Muscle of leg (tissue), 16 donors: ENCODE results near the gene PIN4. TPM values are rescaled to one million over a fixed set of nuclear protein-coding genes. Genes with fewer than 3 reads are reported as not detected.

Source experiments
- DNase-seq: peaks from one replicate; pipeline ENCODE4 v3.0.0; 2013
- H3K27ac ChIP-seq: one replicate; pipeline ENCODE4 v1.5.1; 2013; ENCODE audit warnings: mild to moderate bottlenecking, low read length, control low read depth
- H3K27me3 ChIP-seq: one replicate; pipeline ENCODE4 v1.6.1; 2013; ENCODE audit warnings: low read length; ENCODE audit not compliant: control insufficient read depth, insufficient read depth
- H3K36me3 ChIP-seq: one replicate; pipeline ENCODE4 v1.6.1; 2013; ENCODE audit warnings: low read length; ENCODE audit not compliant: control insufficient read depth, insufficient read depth
- H3K4me1 ChIP-seq: one replicate; pipeline ENCODE4 v1.6.1; 2013; ENCODE audit warnings: low read length; ENCODE audit not compliant: control insufficient read depth, insufficient read depth
- H3K4me3 ChIP-seq: one replicate; pipeline ENCODE4 v1.5.1; 2013; ENCODE audit warnings: low read length, control low read depth
- H3K9me3 ChIP-seq: replicated peaks from 2 replicates; pipeline ENCODE4 v1.6.1; 2013; ENCODE audit warnings: low read depth, low read length; ENCODE audit not compliant: control insufficient read depth
- WGBS: methylation state at CpG from one replicate; pipeline ENCODE4 v1.1.5; 2013; ENCODE audit warnings: missing lambda C conversion rate; ENCODE audit not compliant: insufficient coverage; 5-methylcytosine and 5-hydroxymethylcytosine counted together
- long read RNA-seq, 11 donors: transcript quantifications; one replicate each; lab custom pipeline, GENCODE V29; 2026
- polyA plus RNA-seq, 8 donors: library from polyadenylated mRNA; unstranded; fragments of 120-200 nt; gene quantifications; one replicate each; pipeline versions ENCODE4 v1.2.1 to v1.2.3, GENCODE V29; 2013; ENCODE audit warnings: inconsistent platforms in 1 of 8, low replicate concordance in 1 of 8; ENCODE audit not compliant: insufficient read length in 8 of 8, insufficient read depth in 1 of 8
- total RNA-seq: library from RNA; stranded (reverse); fragments of 120-200 nt; gene quantifications from one replicate; pipeline ENCODE4 v1.2.4, GENCODE V29; 2013

PIN4 gene
- total RNA-seq (19.6 TPM), polyA plus RNA-seq (10 to 100 TPM; 25.1 to 40.0 (median 34.2) TPM)
- long read RNA-seq, donor 1, transcript PIN4-203 (4 exons, 1,321 nt): major isoform, 15 of 15 reads
- long read RNA-seq, donor 1, partial matches to known transcripts: 0 of 15 reads
- long read RNA-seq, donor 1, other reads (novel, unspliced or antisense): 0 of 15 reads
- long read RNA-seq, donor 2, transcript PIN4-203 (4 exons, 1,321 nt): major isoform, 7 of 8 reads
- long read RNA-seq, donor 2, partial matches to known transcripts: 0 of 8 reads
- long read RNA-seq, donor 2, other reads (novel, unspliced or antisense): 0 of 8 reads
- long read RNA-seq, donor 3, transcript PIN4-203 (4 exons, 1,321 nt): major isoform, 21 of 22 reads
- long read RNA-seq, donor 3, partial matches to known transcripts: 0 of 22 reads
- long read RNA-seq, donor 3, other reads (novel, unspliced or antisense): 0 of 22 reads
- long read RNA-seq, donor 4, transcript PIN4-203 (4 exons, 1,321 nt): major isoform, 26 of 28 reads
- long read RNA-seq, donor 4, partial matches to known transcripts: 0 of 28 reads
- long read RNA-seq, donor 4, other reads (novel, unspliced or antisense): 0 of 28 reads
- long read RNA-seq, donor 5, transcript PIN4-203 (4 exons, 1,321 nt): major isoform, 41 of 8,481 reads
- long read RNA-seq, donor 5, partial matches to known transcripts: 3,679 of 8,481 reads
- long read RNA-seq, donor 5, other reads (novel, unspliced or antisense): 4,759 of 8,481 reads
- long read RNA-seq, donor 6, transcript PIN4-203 (4 exons, 1,321 nt): major isoform, 54 of 8,570 reads
- long read RNA-seq, donor 6, transcript PIN4-201 (3 exons, 1,780 nt): minor isoform, 5 of 8,570 reads
- long read RNA-seq, donor 6, partial matches to known transcripts: 4,117 of 8,570 reads
- long read RNA-seq, donor 6, other reads (novel, unspliced or antisense): 4,394 of 8,570 reads
- long read RNA-seq, donor 7, transcript PIN4-203 (4 exons, 1,321 nt): major isoform, 40 of 52 reads
- long read RNA-seq, donor 7, partial matches to known transcripts: 9 of 52 reads
- long read RNA-seq, donor 7, other reads (novel, unspliced or antisense): 0 of 52 reads
- long read RNA-seq, donor 8, transcript PIN4-203 (4 exons, 1,321 nt): major isoform, 29 of 6,586 reads
- long read RNA-seq, donor 8, partial matches to known transcripts: 6,370 of 6,586 reads
- long read RNA-seq, donor 8, other reads (novel, unspliced or antisense): 184 of 6,586 reads
- long read RNA-seq, donor 9, transcript PIN4-203 (4 exons, 1,321 nt): major isoform, 28 of 4,061 reads
- long read RNA-seq, donor 9, partial matches to known transcripts: 3,886 of 4,061 reads
- long read RNA-seq, donor 9, other reads (novel, unspliced or antisense): 146 of 4,061 reads
- long read RNA-seq, donor 10, transcript PIN4-203 (4 exons, 1,321 nt): major isoform, 61 of 8,701 reads
- long read RNA-seq, donor 10, partial matches to known transcripts: 4,830 of 8,701 reads
- long read RNA-seq, donor 10, other reads (novel, unspliced or antisense): 3,807 of 8,701 reads
- long read RNA-seq, donor 11, transcript PIN4-203 (4 exons, 1,321 nt): major isoform, 23 of 6,546 reads
- long read RNA-seq, donor 11, partial matches to known transcripts: 6,275 of 6,546 reads
- long read RNA-seq, donor 11, other reads (novel, unspliced or antisense): 246 of 6,546 reads

DNA sequence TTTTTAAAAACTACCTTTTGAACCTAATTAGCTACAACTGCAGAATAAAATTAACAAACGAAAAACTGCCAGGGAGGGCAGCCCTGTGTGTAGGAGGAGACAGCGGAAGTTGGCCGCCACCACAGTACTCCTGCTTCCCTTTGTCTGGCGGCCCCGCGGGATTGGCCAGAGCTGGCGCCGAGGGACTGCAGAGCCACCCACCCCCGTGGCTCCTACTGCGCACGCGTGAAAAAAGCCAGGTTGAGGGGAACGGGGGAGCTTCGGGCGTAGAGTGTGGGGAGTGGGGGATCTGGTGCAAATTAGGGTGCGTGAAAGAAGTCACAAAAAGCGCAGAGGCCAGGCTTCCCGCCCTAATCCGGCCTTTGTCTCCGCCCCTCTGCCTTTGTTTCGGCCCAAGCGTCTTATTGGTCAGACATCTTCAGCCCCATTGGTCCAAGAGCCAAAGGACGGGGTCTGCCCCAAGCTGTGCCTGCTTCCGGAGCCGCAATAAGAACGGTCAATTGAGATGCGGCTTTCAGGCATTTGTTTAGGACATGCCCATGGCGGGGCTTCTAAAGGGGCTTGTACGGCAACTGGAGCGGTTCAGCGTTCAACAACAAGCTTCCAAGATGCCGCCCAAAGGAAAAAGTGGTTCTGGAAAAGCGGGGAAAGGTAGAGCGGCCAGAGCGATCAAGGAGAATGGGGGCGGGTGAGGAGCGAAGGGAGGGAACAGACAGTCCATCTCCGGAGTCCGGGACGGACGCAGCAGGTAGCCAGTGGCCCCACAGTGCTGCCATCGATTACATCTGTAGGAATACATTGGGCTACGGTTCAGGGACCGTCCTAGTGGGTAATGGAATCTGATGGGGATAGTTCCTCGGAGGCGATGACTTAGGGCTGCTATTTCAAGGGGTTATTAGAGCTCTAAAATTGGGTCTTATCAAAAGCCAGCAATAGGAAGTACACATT, at the start of gene PIN4:
Gene PIN4, plus strand, starts transcription at position 580 of the 948 bp plus-strand sequence. Its CDS starts 29 bp downstream, at position 609.
- peaks cover 22% of the 10 kb centered on the region for H3K27me3 ChIP-seq
- peak within 1 kb of the TSS; percentile 56 for H3K4me3 ChIP-seq
- peak; percentile 99 for DNase-seq
- H3K36me3 ChIP-seq: no peaks in the 10 kb centered on the region
- H3K9me3 ChIP-seq: no peaks in the 10 kb centered on the region
- H3K4me1 ChIP-seq: peaks cover 3% of the 10 kb centered on the region
- WGBS: 19% methylated on average over 28 of the region's 46 CpGs
- H3K27ac ChIP-seq: peak within 1 kb of the TSS; percentile 93

DNA sequence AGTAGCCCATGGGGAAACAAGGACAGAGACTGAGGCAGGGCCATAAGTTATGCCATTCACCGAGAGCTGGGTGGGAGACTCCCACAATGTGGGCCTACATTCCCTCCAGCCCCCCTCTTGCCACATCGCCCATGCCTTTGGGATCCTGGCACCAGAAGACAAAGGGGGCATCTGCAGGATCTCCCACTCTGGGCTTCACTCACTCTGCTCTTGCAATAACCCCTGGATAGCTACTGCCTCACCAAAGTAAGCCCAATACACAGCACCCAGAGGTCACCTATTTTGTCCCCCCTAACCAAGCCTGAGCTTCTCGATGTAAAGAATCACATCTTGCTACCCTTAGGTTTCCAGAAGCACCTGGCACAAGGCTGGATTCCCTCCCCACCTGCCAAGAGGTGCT, 49.1 kb upstream of the PIN4 start:
- H3K27me3 ChIP-seq: peaks cover 72% of the 10 kb centered on the region

DNA sequence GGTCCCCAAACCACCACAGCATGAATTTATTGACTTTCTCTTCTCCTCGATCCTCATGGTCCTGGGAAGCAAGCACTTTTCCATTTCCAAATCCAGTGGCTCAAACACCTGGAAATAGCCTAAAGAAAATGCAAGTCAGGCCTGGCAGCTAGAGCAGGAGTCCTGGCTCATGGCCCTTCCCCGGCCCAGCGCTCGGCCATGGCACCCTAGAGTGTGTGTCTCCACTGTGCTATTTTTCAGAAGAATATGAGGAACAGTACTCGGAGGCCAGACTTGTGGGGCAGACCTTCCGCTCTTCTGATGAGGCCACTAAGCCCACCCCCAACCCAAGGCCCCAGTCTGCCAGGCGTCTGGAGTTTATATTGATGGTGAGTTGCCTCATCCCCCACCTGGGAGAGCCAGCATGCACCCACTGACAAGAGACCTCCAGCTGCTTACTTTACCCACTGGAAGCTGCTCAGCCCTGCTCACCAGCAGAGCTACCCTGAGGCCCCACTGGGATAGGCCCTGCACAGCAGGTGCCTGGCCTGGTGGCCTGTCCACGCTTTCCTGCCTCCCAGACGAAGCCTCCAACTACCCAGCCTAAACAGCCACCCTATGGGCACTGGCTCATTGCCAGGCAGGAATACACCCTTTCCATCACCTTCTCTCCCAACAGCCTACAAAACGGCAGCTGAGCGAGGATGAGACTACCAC, 47.6 kb upstream of the PIN4 start:
- peaks cover 70% of the 10 kb centered on the region for H3K27me3 ChIP-seq
- peaks cover 12% of the 10 kb centered on the region for H3K4me1 ChIP-seq
- WGBS: 67% methylated on average over 7 of the region's 11 CpGs
- no peak for DNase-seq
- peaks cover 10% of the 10 kb centered on the region for H3K36me3 ChIP-seq
- H3K27ac ChIP-seq: no peak overlapping the region
- no peak overlapping the region for H3K4me3 ChIP-seq
- no peaks in the 10 kb centered on the region for H3K9me3 ChIP-seq

More for the DNA sequence above, 49.1 kb upstream of the PIN4 start:
- Histone ChIP-seq H3K36me3 (peaks cover 7% of the 10 kb centered on the region), H3K4me3 (no peak overlapping the region), H3K9me3 (no peaks in the 10 kb centered on the region), H3K27ac (peak overlapping the region; percentile 38), H3K4me1 (peaks cover 13% of the 10 kb centered on the region)
- 75% methylated on average over 2 of the region's 3 CpGs for WGBS
- no peak for DNase-seq

DNA sequence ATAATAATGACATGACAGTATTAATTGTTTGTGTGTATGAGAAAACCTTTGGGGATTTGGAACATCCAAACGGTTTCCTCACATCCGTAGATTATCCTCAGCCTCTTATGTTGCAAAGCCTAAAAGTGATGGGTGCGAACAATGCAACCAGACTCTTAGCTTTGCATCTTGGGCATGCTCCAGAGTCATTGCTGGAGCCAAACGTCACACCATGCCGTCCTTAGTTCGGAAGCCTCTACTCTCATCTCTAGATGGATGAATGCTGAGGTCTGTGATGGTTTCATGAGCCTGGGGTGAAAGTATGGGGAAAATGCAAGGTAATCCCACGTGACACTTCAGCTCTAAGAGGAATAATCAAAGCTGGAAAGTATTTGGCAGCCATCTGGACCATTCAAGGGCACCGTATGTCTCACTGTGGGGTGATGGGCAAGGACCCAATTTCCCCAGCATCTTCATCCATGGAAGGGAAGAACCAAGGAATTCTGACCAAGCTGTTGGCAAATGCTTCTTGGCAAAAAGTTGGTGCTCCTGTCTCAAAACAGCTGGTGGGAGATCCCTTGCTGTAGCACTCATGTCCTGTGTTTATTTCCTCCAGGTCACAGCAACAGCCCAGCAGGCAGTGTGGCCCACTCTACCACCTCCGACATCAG, 43.6 kb upstream of the PIN4 start:
- Histone ChIP-seq H3K9me3 (no peaks in the 10 kb centered on the region), H3K4me1 (peaks cover 10% of the 10 kb centered on the region), H3K4me3 (no peak overlapping the region), H3K27ac (no peak overlapping the region), H3K27me3 (peaks cover 61% of the 10 kb centered on the region), H3K36me3 (peaks cover 10% of the 10 kb centered on the region)
- no peak for DNase-seq
- WGBS: 81% methylated on average over 4 of the region's 9 CpGs

DNA sequence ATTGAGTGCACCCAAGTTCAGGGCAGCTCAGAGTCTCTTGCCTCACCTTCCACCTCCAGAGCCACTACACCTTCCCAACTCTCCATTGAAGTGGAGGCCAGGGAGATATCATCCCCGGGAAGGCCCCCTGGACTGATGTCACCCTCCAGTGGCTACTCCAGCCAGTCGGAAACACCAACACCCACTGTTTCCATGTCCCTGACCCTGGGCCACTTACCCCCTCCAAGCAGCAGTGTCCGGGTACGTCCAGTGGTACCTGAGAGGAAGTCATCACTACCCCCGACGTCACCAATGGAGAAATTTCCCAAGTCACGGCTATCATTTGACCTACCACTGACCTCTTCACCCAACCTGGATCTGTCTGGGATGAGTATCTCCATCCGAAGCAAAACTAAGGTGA, 42.0 kb upstream of the PIN4 start:
- Histone ChIP-seq H3K9me3 (no peaks in the 10 kb centered on the region), H3K4me3 (no peak overlapping the region), H3K27ac (no peak overlapping the region), H3K27me3 (peaks cover 55% of the 10 kb centered on the region), H3K36me3 (peaks cover 9% of the 10 kb centered on the region), H3K4me1 (peaks cover 16% of the 10 kb centered on the region)
- DNase-seq: no peak
- WGBS: 85% methylated on average over 8 of the region's 8 CpGs

DNA sequence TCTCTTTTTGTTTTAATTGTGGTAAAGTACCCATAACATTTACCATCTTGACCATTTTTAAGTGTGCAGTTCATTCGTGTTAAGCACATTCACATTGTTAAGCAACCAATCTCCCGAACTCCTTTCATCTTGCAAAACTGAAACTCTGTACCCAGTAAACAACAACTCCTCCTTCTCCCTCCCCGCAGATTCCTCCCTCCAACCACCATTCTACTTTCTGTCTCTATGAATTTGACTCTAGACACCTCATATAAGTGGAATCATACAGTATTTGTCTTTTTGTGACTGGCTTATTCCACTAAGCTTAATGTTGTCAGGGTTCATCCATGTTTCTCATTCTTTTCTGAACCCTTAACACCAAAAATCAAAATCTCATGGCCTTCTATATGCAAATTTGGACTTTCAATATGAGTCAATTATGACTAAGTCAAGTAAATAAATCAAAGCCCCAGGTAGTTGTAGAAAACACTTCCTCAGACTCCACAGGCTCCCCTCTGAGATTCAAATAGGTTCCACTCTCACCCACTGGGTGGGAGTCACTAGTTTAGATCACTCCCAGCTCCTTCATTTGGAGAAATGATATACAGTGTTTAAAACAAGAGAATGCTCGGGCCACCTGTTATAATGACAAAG, 40.1 kb upstream of the PIN4 start:
- Histone ChIP-seq H3K9me3 (no peaks in the 10 kb centered on the region), H3K36me3 (peaks cover 4% of the 10 kb centered on the region), H3K4me3 (no peak overlapping the region), H3K27me3 (peaks cover 53% of the 10 kb centered on the region), H3K27ac (no peak overlapping the region), H3K4me1 (peaks cover 16% of the 10 kb centered on the region)
- 52% methylated on average over 3 of the region's 4 CpGs for WGBS
- no peak for DNase-seq

DNA sequence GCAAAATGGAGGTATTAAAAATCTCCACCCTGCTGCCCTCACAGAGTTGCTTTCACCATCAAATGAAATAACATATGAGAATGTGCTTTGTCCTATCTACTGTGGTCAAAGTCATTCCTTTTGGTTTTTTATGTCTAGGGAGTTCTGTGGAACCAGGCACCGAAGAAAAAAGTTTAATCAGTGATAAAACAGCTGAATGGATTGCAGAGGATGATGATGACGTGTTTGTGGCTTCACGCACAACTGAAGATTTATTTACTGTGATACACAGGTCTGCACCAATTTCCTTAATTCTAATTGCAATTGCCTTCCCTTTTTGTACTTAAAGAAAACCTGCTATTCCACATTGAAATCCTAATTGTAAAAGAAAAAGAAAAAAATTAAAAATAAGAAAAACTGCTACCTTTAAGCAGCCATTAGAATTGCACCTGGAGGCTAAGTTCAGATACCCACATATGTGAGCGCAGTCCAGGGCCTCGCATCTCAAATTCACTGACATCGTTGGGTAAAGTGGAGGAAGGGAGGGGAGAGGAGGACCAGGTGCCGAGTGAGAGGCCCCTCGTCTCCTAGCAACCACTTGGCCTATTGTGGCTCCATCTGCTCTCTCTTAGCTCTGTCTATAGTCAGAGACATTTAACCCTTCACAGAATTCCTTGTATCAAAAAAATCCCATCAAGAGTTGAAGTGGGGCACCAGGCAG, 39.3 kb upstream of the PIN4 start:
- no CpG with 5 or more reads among the region's 8 CpGs for WGBS
- peaks cover 54% of the 10 kb centered on the region for H3K27me3 ChIP-seq
- no peak overlapping the region for H3K4me3 ChIP-seq
- H3K9me3 ChIP-seq: no peaks in the 10 kb centered on the region
- peaks cover 16% of the 10 kb centered on the region for H3K4me1 ChIP-seq
- peak; percentile 92 for DNase-seq
- H3K27ac ChIP-seq: peak overlapping the region; percentile 74
- peaks cover 4% of the 10 kb centered on the region for H3K36me3 ChIP-seq
